ENCODE results near the gene SLC13A2.
A peak's percentile ranks its signal among the peaks of the same experiment; 100 is the strongest.

Gene SLC13A2

GRCh38 chr17:28487881-28488532 lies 14.6 kb downstream of the SLC13A2 start:
- no peak overlapping the region for H3K4me3 ChIP-seq (ENCODE audit: low read length)
- DNase-seq (ENCODE audit: low read depth, low spot score), result no peak

GRCh38 chr17:28488533-28489276 lies 15.3 kb downstream of the SLC13A2 start:
- no peak overlapping the region for H3K4me3 ChIP-seq (ENCODE audit: low read length)
- no peak for DNase-seq (ENCODE audit: low read depth, low spot score)

GRCh38 chr17:28491286-28491685 lies 17.8 kb downstream of the SLC13A2 start:
- no peak for DNase-seq (ENCODE audit: low read depth, low spot score)
- no peak overlapping the region for H3K4me3 ChIP-seq (ENCODE audit: low read length)

- no peak for DNase-seq (ENCODE audit: low read depth, low spot score)
- H3K4me3 ChIP-seq (ENCODE audit: low read length), result no peak overlapping the region
Observed at GRCh38 chr17:28491860-28492259, 18.4 kb downstream of the SLC13A2 start.

GRCh38 chr17:28492352-28493310 lies 19.2 kb downstream of the SLC13A2 start:
- no peak overlapping the region for H3K4me3 ChIP-seq (ENCODE audit: low read length)
- DNase-seq (ENCODE audit: low read depth, low spot score), result peak; percentile 30

- no peak for DNase-seq (ENCODE audit: low read depth, low spot score)
- H3K4me3 ChIP-seq (ENCODE audit: low read length), result no peak overlapping the region
Observed at GRCh38 chr17:28493460-28493859, 20.0 kb downstream of the SLC13A2 start.

GRCh38 chr17:28494445-28495188 lies 21.2 kb downstream of the SLC13A2 start:
- DNase-seq (ENCODE audit: low read depth, low spot score), result peak; percentile 38
- H3K4me3 ChIP-seq (ENCODE audit: low read length), result no peak overlapping the region

GRCh38 chr17:28495635-28496034 lies 22.2 kb downstream of the SLC13A2 start:
- no peak for DNase-seq (ENCODE audit: low read depth, low spot score)
- no peak overlapping the region for H3K4me3 ChIP-seq (ENCODE audit: low read length)

GRCh38 chr17:28497931-28498330 lies 24.5 kb downstream of the SLC13A2 start:
- no peak overlapping the region for H3K4me3 ChIP-seq (ENCODE audit: low read length)
- DNase-seq (ENCODE audit: low read depth, low spot score), result no peak

GRCh38 chr17:28498652-28499363 lies 25.4 kb downstream of the SLC13A2 start:
- DNase-seq (ENCODE audit: low read depth, low spot score), result no peak
- H3K4me3 ChIP-seq (ENCODE audit: low read length), result no peak overlapping the region

- H3K4me3 ChIP-seq (ENCODE audit: low read length), result no peak overlapping the region
- DNase-seq (ENCODE audit: low read depth, low spot score), result no peak
Observed at GRCh38 chr17:28499364-28499664, 25.9 kb downstream of the SLC13A2 start.

GRCh38 chr17:28499684-28500357 lies 26.4 kb downstream of the SLC13A2 start:
- no peak overlapping the region for H3K4me3 ChIP-seq (ENCODE audit: low read length)
- DNase-seq (ENCODE audit: low read depth, low spot score), result no peak

GRCh38 chr17:28500712-28501379 lies 27.4 kb downstream of the SLC13A2 start:
- no peak for DNase-seq (ENCODE audit: low read depth, low spot score)

GRCh38 chr17:28501421-28502284 lies 28.2 kb downstream of the SLC13A2 start:
- no peak overlapping the region for H3K4me3 ChIP-seq (ENCODE audit: low read length)
- no peak for DNase-seq (ENCODE audit: low read depth, low spot score)

More at GRCh38 chr17:28500712-28501379, 27.4 kb downstream of the SLC13A2 start:
- no peak overlapping the region for H3K4me3 ChIP-seq (ENCODE audit: low read length)

GRCh38 chr17:28503420-28503819 lies 30.0 kb downstream of the SLC13A2 start:
- no peak for DNase-seq (ENCODE audit: low read depth, low spot score)
- no peak overlapping the region for H3K4me3 ChIP-seq (ENCODE audit: low read length)

GRCh38 chr17:28505986-28506665 lies 32.7 kb downstream of the SLC13A2 start, which contains the start of gene FOXN1:
Gene FOXN1 (plus strand): TSS chr17:28506348. CDS start chr17:28523970, 17,622 bp downstream.
- DNase-seq (ENCODE audit: low read depth, low spot score), result no peak

More at GRCh38 chr17:28505986-28506665, 32.7 kb downstream of the SLC13A2 start, which contains the start of gene FOXN1:
- H3K4me3 ChIP-seq (ENCODE audit: low read length), result no peak within 1 kb of the TSS
